ENCODE data around the gene GTPBP10.

- TF ChIP-seq EP300 (IDR thresholded peaks at IDR 0.05) (no peak), POLR2A (IDR thresholded peaks at IDR 0.05) (no peak), CTCF (IDR thresholded peaks at IDR 0.05) (no peak)
These were observed 60.9 kb downstream of the GTPBP10 start for GRCh38 chr7:90407484-90407821.
